SK-N-SH (cell line): ENCODE results near the gene SEMA4D. TPM values are rescaled to one million over a fixed set of nuclear protein-coding genes. Genes with fewer than 3 reads are reported as not detected.

ENCODE experiments used
- CTCF ChIA-PET: fragments of 300-600, 350-600 bp; formaldehyde crosslinking; extraction: SDS; loops from one replicate; lab custom pipeline; 2021; lab: Yijun Ruan, JAX
- POLR2A ChIA-PET: fragments of 350-600 bp; sonication (Branson Sonifier 250); formaldehyde crosslinking; extraction: SDS; loops from one replicate; lab custom pipeline; 2020; ENCODE audit warnings: antibody characterized with exemption, inconsistent platforms; lab: Yijun Ruan, JAX
- DNase-seq: peaks from one replicate; pipeline ENCODE4 v3.0.0; 2012
- H2AFZ ChIP-seq: fragments of 200-600 bp; sonication (generic); 2 replicates; pipeline ENCODE4 v1.8.1; 2016; ENCODE audit warnings: antibody characterized with exemption, mild to moderate bottlenecking, low read depth
- H3F3A ChIP-seq: fragments of 200-600 bp; sonication (generic); replicated peaks from 2 replicates; pipeline ENCODE3; 2016; ENCODE audit warnings: antibody characterized with exemption, mild to moderate bottlenecking; ENCODE audit not compliant: insufficient read depth
- H3K27ac ChIP-seq, 2 experiments: fragments of 200-500 bp in 1 of 2; fragments of 200-600 bp in 1 of 2; sonication (Bioruptor generic) in 1 of 2; sonication (generic), shearing (Covaris generic) in 1 of 2; 2 replicates each; pipeline versions ENCODE4 v1.5.1 to v1.6.1; 2014 to 2016; ENCODE audit warnings: low read depth in 2 of 2, inconsistent platforms in 1 of 2, low read length in 1 of 2, mild to moderate bottlenecking in 1 of 2, mixed read lengths in 1 of 2
- H3K27me3 ChIP-seq: fragments of 200-600 bp; sonication (generic), shearing (Covaris generic); 2 replicates; pipeline ENCODE4 v1.6.1; 2016; ENCODE audit warnings: mixed run types; ENCODE audit not compliant: insufficient read depth
- H3K36me3 ChIP-seq, 2 experiments: fragments of 200-500 bp in 1 of 2; fragments of 200-600 bp in 1 of 2; sonication (Bioruptor generic) in 1 of 2; sonication (generic) in 1 of 2; replicated peaks in 1 of 2; 2 replicates each; pipeline versions ENCODE3 to v1.5.1; 2014 to 2016; ENCODE audit warnings: low read length in 1 of 2, mild to moderate bottlenecking in 1 of 2; ENCODE audit not compliant: insufficient read depth in 2 of 2, control insufficient read depth in 1 of 2
- H3K4me1 ChIP-seq, 2 experiments: fragments of 200-500 bp in 1 of 2; fragments of 200-600 bp in 1 of 2; sonication (Bioruptor generic) in 1 of 2; sonication (generic), shearing (Covaris generic) in 1 of 2; 2 replicates each; pipeline versions ENCODE4 v1.5.1 to v1.6.1; 2014 to 2016; ENCODE audit warnings: low read depth in 1 of 2, low read length in 1 of 2, mixed run types in 1 of 2; ENCODE audit not compliant: insufficient read depth in 2 of 2, control insufficient read depth in 1 of 2
- H3K4me2 ChIP-seq: fragments of 200-600 bp; sonication (generic), shearing (Covaris generic); 2 replicates; pipeline ENCODE4 v1.6.1; 2017; ENCODE audit warnings: mixed run types
- H3K4me3 ChIP-seq, 2 experiments: fragments of 200-500 bp in 1 of 2; fragments of 200-600 bp in 1 of 2; sonication (Bioruptor generic) in 1 of 2; sonication (generic), shearing (Covaris generic) in 1 of 2; 2 replicates each; pipeline versions ENCODE4 v1.5.1 to v1.8.1; 2014 to 2016; ENCODE audit warnings: low read depth in 2 of 2, inconsistent platforms in 1 of 2, low read length in 1 of 2, mild to moderate bottlenecking in 1 of 2, mixed read lengths in 1 of 2, moderate library complexity in 1 of 2
- H3K79me2 ChIP-seq: fragments of 200-600 bp; sonication (generic); 2 replicates; pipeline ENCODE4 v1.8.1; 2017; ENCODE audit warnings: mild to moderate bottlenecking; ENCODE audit not compliant: insufficient read depth
- H3K9ac ChIP-seq: fragments of 200-600 bp; sonication (generic); 2 replicates; pipeline ENCODE4 v1.6.1; 2017; ENCODE audit warnings: mixed run types
- H3K9me2 ChIP-seq: fragments of 200-600 bp; sonication (generic); 2 replicates; pipeline ENCODE4 v1.6.1; 2017; ENCODE audit warnings: mixed run types
- H3K9me3 ChIP-seq: fragments of 200-600 bp; sonication (generic); 2 replicates; pipeline ENCODE4 v1.6.1; 2017; ENCODE audit warnings: mixed run types, mild to moderate bottlenecking, moderate library complexity
- H4K20me1 ChIP-seq: fragments of 200-600 bp; sonication (generic); 2 replicates; pipeline ENCODE4 v1.6.1; 2017; ENCODE audit warnings: mild to moderate bottlenecking, mixed run types; ENCODE audit not compliant: insufficient read depth
- CTCF ChIP-seq: fragments of 200-600 bp; sonication (generic); IDR thresholded peaks from 2 replicates; pipeline ENCODE4 v1.6.1; 2017; ENCODE audit warnings: antibody characterized with exemption, mild to moderate bottlenecking, moderate library complexity
- ELF1 ChIP-seq: IDR thresholded peaks from 2 replicates; pipeline ENCODE4 v1.4.0; 2012
- EP300 ChIP-seq, 2 experiments: IDR thresholded peaks; 2 replicates each; pipeline versions ENCODE4 v1.4.0 to v1.6.1; 2012; ENCODE audit warnings: borderline replicate concordance in 1 of 2, low read depth in 1 of 2, low read length in 1 of 2
- FOXM1 ChIP-seq: IDR thresholded peaks from 2 replicates; pipeline ENCODE4 v1.4.0; 2012; ENCODE audit warnings: low read depth, mild to moderate bottlenecking
- MAX ChIP-seq: IDR thresholded peaks from 2 replicates; pipeline ENCODE4 v1.4.0; 2012; ENCODE audit warnings: low read depth
- NFIC ChIP-seq: IDR thresholded peaks from 2 replicates; pipeline ENCODE4 v1.4.0; 2012; ENCODE audit warnings: borderline replicate concordance
- POLR2AphosphoS5 ChIP-seq: IDR thresholded peaks from 2 replicates; pipeline ENCODE4 v1.6.1; 2012; ENCODE audit warnings: low read depth, low read length
- RCOR1 ChIP-seq: fragments of 150-350 bp; IDR thresholded peaks from 2 replicates; pipeline ENCODE4 v1.6.1; 2017; ENCODE audit warnings: antibody characterized with exemption, low read length
- REST ChIP-seq: IDR thresholded peaks from 2 replicates; pipeline ENCODE4 v1.6.1; 2012; ENCODE audit warnings: mild to moderate bottlenecking, low read depth, low read length, moderate library complexity
- SIN3A ChIP-seq: IDR thresholded peaks from 2 replicates; pipeline ENCODE4 v1.6.1; 2012; ENCODE audit warnings: low read depth, mild to moderate bottlenecking, low read length, moderate library complexity, borderline replicate concordance
- SMC3 ChIP-seq: IDR thresholded peaks from 2 replicates; pipeline ENCODE4 v1.6.1; 2012; ENCODE audit warnings: low read depth, low read length, improper control_type of control experiment
- TAF1 ChIP-seq: IDR thresholded peaks from 2 replicates; pipeline ENCODE4 v1.6.1; 2012; ENCODE audit warnings: low read depth, mild to moderate bottlenecking, low read length, moderate library complexity, borderline replicate concordance
- USF1 ChIP-seq: IDR thresholded peaks from 2 replicates; pipeline ENCODE4 v1.4.0; 2012; ENCODE audit warnings: low read depth, borderline replicate concordance
- USF2 ChIP-seq: fragments of 150-350 bp; IDR thresholded peaks from 2 replicates; pipeline ENCODE4 v1.6.1; 2017; ENCODE audit warnings: antibody characterized with exemption, low read length, low read depth, borderline replicate concordance
- ZBTB33 ChIP-seq: IDR thresholded peaks from 2 replicates; pipeline ENCODE4 v1.4.0; 2012; ENCODE audit warnings: low read depth, borderline replicate concordance
- WGBS: methylation state at CpG from one replicate; pipeline ENCODE4 v1.1.6; 2017; ENCODE audit warnings: low lambda C conversion rate; 5-methylcytosine and 5-hydroxymethylcytosine counted together
- polyA plus RNA-seq, 3 experiments: library from polyadenylated mRNA; depleted of rRNA; stranded (reverse); fragments of >200 nt; gene quantifications; 2 replicates each; pipeline ENCODE4 v1.2.3, GENCODE V29; 2012

SEMA4D gene
- polyA plus RNA-seq, 1 of the 3 experiments (the other 2 are of a cell fraction): 4.8 TPM

- ChIA-PET POLR2A (no interaction called here), CTCF (no interaction called here)
- Histone ChIP-seq H3K79me2 (no peaks in the 10 kb centered on the region), H3K4me3 (no peak overlapping the region), H3K27ac (no peak overlapping the region; a peak in 1 of 4 replicates), H3K9me2 (no peaks in the 10 kb centered on the region), H3K27me3 (no peaks in the 10 kb centered on the region; the same call in 1 of the 2 replicates), H2AFZ (no peak overlapping the region), H3K9me3 (no peaks in the 10 kb centered on the region), H3K4me2 (no peak overlapping the region), H3F3A (no peaks in the 10 kb centered on the region), H4K20me1 (no peaks in the 10 kb centered on the region), H3K9ac (no peak overlapping the region), H3K4me1 (peaks cover 0 to 16% of the 10 kb centered on the region in 2 experiments; a peak in 1 of 4 replicates), H3K36me3 (no peaks in the 10 kb centered on the region)
- TF ChIP-seq ELF1 (no peak), USF2 (no peak), POLR2AphosphoS5 (no peak), FOXM1 (no peak), RCOR1 (no peak), SIN3A (no peak), USF1 (no peak), NFIC (no peak), SMC3 (no peak), EP300 (IDR thresholded peaks at IDR 0.05; ENCODE audit: borderline replicate concordance in 1 of 2, low read depth in 1 of 2, low read length in 1 of 2) (no peak), TAF1 (no peak), MAX (no peak), CTCF (no peak), ZBTB33 (no peak), REST (no peak)
- no peak for DNase-seq
- WGBS: 68% methylated on average over 6 of the region's 6 CpGs
Measured at GRCh38 chr9:89505911-89506310, 8.0 kb upstream of the SEMA4D start.
